SHP77 treated with DMSO at 0.1 percent for 48 hours (cell line): ENCODE data around the gene EXOC4.

Experiments
- DNase-seq: peaks from one replicate; lab custom pipeline; 2025; lab: John Stamatoyannopoulos, UW

The EXOC4 gene

DNA sequence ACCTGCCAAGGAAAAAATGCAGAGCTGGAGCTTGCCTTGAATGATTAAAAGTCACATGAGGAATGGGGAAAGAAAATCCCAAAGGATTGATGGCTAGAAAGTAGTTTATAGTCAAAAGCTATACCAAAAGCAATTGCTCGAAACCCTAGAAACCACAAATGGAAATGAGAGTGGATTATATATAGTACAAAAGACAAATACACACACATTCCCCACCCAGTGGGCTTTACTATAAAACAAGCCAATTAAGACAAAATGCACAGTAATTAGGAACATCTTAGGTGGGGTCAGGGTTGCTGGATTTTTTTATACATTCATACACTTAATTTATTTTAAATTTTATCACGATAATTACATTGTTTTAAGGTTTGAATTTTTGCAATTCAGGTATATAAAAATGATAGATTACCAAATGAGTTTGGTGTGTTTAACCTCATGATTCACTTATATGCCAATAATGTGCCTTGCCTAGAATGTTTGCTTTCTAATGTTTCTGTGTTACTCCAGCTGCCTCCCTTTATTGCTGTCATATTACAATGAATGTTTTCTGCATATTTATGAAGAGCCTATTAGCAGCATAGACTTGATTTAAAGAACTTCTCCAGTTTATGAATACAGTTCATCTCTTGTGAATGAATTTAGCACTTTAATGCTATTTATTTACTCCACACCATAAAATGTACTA, 421.3 kb downstream of the EXOC4 start:
- DNase-seq, result peak; percentile 36

DNA sequence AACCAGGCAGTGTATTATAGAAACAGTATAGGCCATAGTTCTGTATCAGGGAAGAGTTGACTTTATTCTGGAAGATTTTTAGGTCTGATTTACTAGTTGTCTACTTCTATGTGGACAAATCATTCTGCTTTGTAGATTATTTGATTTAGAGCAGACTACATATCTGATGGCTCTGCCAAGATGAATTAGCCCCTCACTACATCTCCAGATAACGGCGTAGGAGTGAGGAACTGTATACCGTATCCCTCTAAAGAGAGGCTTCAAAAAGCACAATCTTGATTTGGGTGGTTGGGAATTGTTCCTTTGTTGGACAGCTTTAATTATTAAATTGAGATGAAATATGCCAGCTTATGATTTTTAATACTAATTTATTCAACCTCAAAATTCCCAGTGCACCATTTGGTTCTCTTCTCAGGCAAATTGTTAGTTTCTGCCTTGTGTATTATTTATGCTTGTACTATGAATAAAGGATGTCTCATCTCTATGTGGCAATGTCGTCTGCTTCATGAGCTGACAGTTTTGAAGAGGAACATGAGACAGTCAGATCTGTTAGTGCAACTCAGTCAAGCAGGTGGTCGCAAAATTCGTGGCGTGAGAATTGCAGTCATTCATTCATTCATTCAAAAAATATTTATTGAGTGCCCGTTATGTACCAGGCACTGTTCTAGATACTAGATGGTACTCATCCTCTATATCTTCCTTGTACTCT, 422.8 kb downstream of the EXOC4 start:
- no peak for DNase-seq

DNA sequence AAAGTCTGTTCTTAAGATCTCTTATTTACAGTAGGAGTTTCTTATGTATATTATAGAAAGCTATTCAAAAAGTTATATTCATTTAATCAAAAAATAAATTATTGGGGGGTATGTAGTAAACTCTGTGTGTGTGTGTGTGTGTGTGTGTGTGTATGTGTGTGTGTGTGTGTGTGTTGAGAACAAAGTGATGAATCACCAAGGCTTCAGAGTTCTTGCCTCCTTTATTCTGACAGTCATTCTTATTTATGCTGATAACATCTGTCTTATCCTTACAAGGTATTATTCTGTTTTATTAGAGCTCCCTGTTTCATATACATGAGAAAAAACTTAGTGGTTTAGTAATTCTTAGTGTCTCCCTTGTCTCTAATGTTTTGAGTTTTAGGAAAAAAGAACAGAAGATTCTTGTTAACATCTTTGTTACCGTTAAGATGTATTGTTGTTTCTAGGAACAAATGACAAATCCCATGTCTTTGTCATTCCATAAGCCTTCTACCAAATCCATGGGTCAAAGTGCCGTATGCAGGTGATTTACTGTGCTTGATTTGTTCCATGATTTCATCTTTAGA, 424.0 kb downstream of the EXOC4 start:
- DNase-seq, result no peak

DNA sequence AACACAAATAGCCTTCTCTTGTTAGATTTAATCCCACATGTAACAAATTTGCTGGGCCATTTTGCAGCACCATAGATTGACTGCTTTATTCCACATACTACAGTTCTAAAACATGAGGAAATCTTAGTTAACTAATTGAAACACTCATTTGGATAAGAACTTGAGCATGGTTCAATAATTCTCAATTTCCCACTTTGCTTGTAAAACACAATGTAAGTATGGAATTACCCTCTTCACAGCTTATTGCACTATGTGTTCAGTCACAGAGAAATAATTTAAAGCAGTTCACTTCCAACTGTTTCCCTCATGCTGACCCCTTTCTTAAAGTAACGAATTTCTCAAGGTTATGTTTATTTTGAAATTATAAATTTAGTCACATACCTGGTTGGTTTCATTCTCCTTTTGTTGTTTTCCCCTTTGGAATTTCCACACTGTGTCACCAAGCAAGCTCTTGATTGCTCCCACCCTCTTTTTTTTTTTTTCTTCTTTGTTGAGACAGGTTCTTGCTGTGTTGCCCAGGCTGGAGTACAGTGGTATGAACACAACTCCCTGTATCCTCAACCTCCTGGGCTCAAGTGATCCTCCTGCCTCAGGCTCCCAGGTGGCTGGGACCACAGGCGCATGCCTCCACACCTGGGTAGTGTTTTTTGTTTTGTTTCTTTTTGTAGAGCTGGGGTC, 425.4 kb downstream of the EXOC4 start:
- DNase-seq, result no peak

DNA sequence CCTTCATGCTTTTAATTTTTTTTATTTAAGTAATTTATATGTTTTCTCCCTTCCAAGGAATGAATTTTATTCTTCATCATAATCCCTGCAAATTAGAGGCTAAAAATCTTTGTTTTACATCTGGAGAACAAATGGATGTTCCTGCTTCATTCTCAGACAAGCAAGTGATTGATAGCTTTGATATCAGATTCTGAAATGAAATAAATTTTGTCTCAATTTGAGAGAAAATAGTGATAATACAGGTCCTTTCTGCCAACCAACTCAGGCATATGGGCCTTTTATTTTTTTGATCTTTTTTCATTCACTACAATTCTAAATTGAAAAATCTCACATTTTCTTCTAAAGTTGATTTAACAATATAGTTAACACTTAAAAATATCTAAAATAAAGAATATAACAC, 427.1 kb downstream of the EXOC4 start:
- DNase-seq, result no peak

DNA sequence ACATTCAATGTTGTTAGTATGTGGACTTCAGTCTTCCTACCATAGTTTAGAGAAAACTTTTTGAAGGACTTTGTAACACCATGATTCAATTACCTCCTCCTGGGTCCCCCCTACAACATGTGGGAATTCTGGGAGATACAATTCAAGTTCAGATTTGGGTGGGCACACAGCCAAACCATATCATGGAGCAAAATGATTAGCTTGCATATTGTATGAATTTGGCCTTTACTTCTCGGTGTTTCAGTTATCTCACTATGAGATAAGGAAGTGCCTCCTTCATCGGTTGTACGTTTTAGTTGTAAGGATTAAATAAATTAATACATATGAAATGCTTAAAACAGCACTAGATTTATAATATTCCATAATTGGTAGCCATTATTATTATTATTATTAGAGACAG, 428.7 kb downstream of the EXOC4 start:
- no peak for DNase-seq

DNA sequence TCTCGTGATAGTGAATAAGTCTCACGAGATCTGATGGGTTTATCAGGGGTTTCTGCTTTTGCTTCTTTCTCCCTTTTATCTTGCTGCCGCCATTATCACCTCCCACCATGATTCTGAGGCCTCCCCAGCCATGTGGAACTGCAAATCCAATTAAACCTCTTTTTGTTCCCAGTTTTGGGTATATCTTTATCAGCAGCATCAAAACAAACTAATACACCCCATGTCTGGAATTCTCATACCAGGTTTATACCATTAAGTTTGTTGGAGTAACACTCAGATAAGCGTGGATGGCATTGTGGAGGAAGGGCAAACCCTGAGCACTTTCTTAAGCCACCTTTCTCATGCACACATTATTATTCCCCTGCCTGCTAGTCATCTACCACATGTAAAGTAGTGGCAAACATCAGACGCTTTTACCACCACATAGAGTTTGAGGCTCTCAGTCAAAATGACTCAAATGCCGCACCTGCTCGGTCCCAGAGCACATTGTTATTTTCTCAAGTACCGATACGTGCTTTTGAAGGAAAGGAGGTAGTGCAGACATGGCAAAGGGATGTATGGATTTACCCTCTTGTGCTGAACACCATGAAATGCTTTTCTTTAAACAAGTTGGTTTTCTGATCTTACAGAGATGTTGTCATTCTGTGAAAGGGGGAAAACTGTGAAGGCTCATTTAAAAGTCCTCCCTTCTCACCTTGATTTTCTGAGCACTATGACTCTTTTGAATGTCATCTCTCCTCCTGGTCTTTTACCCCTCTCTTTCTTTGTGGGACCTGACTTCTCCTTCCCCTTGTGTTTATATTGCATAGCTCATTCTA, 429.7 kb downstream of the EXOC4 start:
- DNase-seq, result no peak

DNA sequence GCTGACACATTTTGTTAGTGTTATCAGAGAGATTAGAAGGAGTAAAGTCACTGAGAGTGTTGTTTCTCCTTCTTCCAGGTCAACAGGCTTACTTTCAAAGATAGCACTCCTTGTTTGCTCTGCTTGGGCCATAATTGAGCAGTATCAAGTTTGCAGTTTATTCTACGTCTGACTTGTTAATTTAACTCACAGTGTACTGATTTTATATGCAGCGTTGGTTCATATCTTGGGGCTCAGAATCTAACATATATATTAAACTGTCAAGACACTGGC, 430.2 kb downstream of the EXOC4 start:
- DNase-seq, result no peak

DNA sequence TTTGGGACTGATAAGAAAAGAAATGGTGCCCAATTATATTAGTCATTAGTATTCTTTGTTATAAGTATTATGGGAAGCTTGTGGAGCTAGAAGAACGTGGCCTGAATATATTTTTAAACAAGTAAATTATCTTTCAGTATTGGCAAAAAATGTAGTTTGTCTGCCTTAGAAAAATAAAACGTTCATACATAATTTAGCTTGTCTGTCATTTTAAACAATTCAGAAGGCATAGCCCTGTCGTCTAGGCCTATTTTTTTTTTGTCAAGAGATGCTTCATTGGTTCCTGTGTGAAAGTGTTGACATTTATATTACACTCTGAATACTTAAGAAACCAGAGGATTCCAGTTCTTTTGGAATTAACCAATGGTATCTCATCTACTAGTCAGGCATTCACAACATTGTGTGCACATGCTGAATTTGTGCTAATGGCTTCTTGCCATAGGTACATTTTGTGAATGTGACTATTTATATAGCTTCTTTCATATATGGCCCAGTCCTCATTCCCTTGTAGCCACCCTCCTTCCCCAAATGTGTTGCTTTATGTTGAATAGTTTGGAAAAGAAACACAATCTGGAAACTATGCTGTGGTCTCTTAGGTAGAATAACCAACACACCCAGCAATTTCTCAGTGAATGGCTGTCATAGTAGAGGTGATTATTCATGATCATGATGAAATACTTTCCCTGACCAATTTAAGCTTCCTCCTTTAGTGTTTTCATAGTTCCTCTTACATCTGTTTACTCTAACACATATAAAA, 435.8 kb downstream of the EXOC4 start:
- no peak for DNase-seq

DNA sequence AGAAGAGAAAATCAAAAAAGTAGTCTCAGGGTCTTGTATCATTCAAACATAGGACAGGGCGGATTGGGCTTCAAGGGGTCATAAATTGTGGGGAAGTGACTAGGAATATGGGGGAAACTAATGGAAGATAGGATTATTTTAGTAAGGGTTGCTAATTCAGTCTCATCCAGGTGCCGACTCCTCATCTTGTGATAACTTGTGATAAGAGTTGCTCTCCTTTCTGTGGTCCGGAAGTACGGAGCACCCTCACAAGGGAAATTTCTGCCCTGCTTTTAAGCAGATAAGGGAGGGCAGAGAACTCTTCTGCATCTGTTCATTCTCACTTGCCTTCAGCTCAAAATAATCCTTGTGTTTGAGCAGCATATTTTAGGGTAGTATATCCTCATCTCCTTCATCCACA, 437.9 kb downstream of the EXOC4 start:
- no peak for DNase-seq

DNA sequence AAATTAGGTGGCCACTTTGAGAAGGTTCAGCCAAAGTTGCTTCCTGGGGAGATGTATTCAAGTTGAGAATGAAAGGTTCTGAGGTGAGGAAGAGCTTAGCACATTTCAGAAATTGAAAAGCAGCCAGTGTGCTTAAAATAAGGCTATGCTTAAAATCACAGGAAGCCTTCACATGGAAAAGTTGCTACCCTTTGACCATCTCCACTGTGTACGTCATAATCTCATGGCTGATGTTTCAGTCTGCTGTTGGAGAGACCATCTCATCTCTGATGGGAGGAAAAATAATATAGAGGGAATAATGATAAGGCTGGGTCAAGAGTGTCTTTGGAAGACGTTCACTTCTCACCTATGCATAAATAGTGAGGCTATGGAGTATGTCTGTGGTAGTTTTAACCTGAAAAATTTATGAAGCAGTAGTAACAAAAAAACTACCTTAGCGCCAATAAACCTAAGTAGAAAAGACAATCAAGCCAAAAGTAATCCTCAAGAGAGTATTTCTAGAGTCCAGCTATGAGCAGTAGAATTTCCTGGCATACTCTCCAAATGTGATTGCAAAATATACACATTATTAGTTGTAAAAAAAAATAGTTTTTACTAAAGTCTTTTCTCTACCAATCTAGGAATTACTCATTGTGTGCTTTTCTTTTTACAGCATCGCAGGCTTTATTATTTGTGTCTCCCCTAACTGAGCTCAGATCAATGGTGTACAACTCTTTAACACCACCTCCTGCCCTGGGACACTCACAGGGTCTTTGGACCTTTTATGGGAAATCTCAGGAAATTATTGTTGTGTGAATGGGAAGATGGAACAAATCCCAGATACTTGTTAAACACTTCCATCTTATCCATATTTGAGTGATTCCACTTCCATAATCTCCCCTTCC, 439.1 kb downstream of the EXOC4 start:
- DNase-seq, result no peak

DNA sequence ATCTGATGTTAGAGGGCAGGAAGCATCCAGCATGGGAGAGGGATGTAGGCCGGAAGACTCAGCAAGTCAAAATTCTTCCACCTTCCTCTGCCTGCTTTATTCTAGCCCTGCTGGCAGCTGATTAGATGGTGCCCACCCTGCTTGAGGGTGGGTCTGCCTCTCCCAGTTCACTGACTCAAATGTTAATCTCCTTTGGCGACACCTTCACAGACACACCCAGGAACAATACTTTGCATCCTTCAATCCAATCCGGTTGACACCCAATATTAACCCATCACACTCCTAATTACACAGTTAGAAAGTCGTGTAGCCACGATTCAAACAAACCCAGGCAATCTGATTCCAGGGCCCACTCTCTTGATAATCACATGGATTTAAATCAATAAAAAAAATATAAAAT, 440.4 kb downstream of the EXOC4 start:
- no peak for DNase-seq

DNA sequence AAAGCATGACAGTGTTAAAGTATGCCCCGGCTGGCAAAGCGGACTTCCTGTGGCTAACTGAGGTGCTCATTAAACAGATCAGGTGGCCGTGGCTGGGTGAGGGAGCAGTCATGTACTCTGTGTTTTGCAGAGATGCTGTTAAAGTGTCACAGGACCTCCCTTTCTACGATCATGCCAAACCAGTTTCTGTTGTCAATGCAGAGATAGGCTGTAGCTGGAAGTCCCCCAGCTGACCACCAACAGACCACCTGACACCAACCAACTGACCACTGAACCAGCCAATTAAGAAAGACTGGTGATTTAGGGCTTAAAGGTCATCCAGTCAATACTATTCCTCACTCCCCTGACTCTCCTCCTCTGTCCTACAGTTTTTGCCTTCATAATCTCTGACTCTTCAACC, 443.2 kb downstream of the EXOC4 start:
- DNase-seq, result no peak

DNA sequence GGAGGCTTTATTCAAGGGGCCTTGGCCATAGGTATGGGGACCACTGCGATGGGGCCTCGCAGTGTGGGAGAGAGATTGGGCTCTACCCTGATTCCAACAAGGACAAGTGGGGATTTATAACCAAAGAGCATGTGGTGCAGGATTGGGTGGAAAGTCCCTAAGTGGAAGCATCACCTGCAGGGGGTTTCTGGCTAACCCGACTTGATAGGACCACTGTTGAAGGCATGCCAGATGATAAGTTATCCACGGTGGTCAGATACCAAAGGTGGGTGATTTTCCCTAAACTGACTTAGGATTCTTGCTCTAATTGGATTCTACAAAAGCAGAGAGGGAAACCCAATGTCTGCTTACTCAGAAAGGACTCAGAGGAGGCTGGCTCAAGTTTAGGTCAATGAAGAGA, 444.7 kb downstream of the EXOC4 start:
- no peak for DNase-seq

DNA sequence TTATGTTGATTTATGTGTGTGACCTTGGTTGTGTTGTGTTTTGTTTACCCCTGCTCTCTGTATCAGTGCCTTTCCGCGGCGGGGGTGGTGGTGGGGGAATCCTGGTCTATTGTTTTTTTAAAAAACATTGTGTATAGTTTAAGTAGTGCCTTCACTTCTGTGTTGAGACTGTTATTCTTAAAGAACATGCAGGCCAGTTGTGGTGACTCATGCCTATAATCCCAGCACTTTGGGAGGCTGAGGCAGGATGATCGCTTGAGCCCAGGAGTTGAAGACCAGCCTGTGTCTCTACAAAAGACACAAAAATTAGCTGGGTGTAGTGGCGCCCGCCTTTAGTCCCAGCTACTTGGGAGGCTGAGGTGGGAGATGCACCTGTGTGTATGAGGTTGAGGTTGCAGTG, 445.2 kb downstream of the EXOC4 start:
- DNase-seq, result no peak

DNA sequence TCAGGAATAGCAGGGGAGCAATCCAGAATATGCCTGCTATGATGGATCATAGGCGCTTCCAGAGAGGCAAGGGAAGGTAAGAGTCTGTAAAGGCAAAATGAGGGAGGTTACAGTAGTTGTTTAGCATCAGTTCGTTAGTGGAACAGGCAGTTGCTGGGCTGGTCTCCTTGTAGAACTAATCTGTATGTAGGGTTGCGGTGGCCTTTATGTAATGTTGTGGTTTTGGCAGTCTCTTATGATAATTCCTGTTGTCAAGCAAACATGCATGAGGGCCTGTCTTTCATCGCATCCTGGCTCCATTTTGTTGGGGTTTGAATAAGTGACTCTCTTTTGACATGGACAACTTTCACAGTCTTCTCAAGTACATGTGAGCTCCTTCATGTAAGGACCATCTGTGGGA, 446.5 kb downstream of the EXOC4 start:
- DNase-seq, result no peak

DNA sequence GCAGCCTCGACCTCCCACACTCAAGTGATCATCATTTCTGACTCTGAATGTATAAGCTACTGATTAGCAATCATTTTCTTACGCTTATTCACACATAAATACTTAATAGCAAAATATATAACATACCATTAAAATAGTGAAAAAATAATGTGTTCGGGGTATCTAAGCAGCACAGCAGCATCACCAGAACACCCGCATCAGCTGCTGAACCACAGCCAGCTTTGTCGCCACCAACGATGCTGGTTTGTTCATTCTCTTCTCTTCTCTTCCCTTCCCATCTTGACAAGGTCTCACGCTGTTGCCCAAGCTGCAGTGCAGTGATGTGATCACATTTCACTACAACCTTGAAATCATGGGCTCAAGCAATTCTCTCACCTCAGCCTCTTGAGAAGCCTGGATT, 449.2 kb downstream of the EXOC4 start:
- no peak for DNase-seq

DNA sequence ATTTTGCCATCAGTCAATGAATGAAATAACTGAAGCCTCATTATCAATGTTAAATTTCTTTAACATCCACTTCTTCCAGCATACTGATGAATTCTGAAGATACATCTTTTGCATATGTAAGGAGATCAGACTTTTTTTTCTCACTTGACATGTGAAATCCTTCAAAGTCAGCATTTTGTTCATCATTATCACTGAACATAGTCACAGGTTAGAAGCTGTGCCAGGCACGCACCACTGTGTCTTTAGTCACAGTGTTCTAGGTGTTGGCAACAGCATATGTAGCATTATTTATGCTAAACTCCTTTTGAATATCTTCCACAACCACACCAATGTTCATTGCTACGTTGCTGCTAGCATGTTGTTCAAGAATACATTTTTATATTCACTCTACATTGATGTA, 450.1 kb downstream of the EXOC4 start:
- no peak for DNase-seq

DNA sequence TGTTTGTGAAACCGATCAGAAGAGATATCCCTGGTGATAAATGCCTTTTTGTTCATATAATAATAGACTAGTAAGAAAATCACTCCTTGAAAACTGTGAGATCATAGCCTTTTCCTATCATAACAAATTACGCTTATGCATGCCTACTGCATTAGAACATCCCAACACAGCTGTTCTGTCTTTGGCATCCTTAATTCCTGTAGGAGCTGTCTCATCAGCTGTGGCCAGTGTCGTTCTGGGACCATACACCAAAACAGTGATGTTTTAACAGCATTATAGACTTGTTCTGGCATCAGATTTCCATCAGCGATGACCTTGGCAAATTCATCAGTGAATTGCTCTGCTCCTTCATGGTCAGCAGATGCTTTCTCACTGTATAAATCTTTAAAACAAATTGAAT, 450.7 kb downstream of the EXOC4 start:
- DNase-seq, result no peak

DNA sequence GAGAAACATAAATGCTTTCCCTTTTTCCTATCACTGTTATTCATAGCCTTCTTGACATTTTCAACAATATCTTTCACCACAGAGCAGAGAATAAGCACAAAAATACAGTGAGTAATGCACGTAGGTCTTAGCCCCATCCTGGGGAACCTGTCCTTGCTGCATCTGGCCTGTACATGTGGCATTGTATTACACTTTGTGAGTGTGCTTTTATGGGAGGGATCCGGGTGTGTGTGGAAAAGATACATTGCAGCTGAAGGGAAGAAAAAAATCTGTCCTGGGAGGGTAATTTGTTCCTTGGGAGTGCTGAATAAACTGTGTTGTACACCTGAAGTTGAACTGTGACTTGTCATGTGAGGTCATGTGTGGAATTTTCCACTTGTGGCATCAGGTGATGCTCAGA, 451.6 kb downstream of the EXOC4 start:
- DNase-seq, result no peak

DNA sequence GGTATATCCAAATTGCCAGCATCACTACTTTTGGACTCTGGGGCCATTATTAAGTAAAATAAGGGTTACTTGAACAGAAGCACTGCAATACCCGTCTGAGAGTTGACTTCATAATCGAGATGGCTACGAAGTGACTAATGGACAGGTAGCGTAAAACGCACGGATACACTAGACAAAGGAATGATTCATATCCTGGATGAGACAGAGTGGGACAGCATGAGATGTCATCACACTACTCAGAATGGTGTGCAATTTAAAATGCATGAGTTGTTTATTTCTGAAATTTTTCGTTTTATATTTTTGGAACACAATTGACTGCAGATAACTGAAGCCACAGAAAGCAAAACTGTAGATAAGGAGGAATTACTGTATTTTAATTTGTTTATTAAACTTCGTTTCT, 452.7 kb downstream of the EXOC4 start:
- no peak for DNase-seq
